ENCODE measurements around the gene GALM. TPM values are rescaled to one million over a fixed set of nuclear protein-coding genes. Genes with fewer than 3 reads are reported as not detected.
A peak's percentile ranks its signal among the peaks of the same experiment; 100 is the strongest.

Gene GALM
- total and polyA plus RNA-seq, 10 of the 15 experiments (the other 5 are each of a cell fraction or from before 2014, with no cell fraction given) = 1.1 to 4.0 (median 1.7) TPM

DNA sequence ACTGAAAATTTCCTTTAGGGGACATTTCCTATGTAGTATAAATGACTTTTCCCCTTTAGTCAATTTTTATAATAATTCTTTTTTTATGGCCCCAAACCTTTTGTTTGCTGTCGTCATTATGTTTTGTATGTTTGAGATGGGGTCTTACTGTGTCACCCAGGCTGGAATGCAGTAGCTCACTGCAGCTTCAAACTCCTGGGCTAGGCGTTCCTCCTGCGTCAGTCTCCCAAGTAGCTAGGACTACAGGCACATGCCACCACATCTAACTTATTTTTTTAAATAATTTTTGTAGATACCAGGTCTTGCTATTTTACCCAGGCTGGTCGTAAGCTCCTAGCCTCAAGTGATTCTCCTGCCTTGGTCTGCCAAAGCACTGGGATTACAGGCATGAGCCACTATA, 30.8 kb upstream of the GALM start:
- ChIA-PET RAD21 (ENCODE audit: unreplicated experiment) (interaction anchor here (0.8 to 2.0 kb wide), 6 partner anchors 19 to 88 kb away, joined by 3 to 8 read pairs (median 4); no protein-coding TSS in a partner anchor), SMC1A (ENCODE audit: uncharacterized antibody, unreplicated experiment) (interaction anchor here (0.6 to 3.2 kb wide), 9 partner anchors 12 to 111 kb away, joined by 3 to 13 read pairs (median 3); partner anchors contain the start of gene GALM), CTCF (interaction anchor here (1.1 to 1.4 kb wide), 2 partner anchors 88 to 90 kb away, joined by 3 read pairs; no protein-coding TSS in a partner anchor), POLR2A (interaction anchor here (0.6 to 1.1 kb wide), 5 partner anchors 14 to 75 kb away, joined by 3 to 5 read pairs (median 3); no protein-coding TSS in a partner anchor)
- FAIRE-seq (no peak), ATAC-seq (no peak), DNase-seq (ENCODE audit: low read depth, low spot score) (no peak)
- Histone ChIP-seq H3K4me2 (ENCODE audit: control insufficient read depth, insufficient read depth) (peak overlapping the region; percentile 19), H3K4me3 (no peak overlapping the region), H2AFZ (ENCODE audit: control insufficient read depth, low read depth, low read length) (no peak overlapping the region), H3K4me1 (ENCODE audit: control insufficient read depth, insufficient read depth, low read length) (peaks cover 24% of the 10 kb centered on the region), H4K20me1 (ENCODE audit: control insufficient read depth, insufficient read depth) (no peaks in the 10 kb centered on the region), H3K9me3 (replicated peaks; ENCODE audit: control insufficient read depth, insufficient read depth, low read length) (no peaks in the 10 kb centered on the region), H3K36me3 (ENCODE audit: control insufficient read depth in 2 of 2, insufficient read depth in 2 of 2, low read length in 1 of 2) (no peaks in the 10 kb centered on the region), H3K9ac (ENCODE audit: control insufficient read depth, insufficient read depth, low read length) (no peak overlapping the region), H3K27me3 (replicated peaks in 1 of 2; ENCODE audit: control insufficient read depth in 2 of 2, insufficient read depth in 2 of 2, low read length in 1 of 2) (no peaks in the 10 kb centered on the region), H3K27ac (ENCODE audit: control insufficient read depth, insufficient read depth) (peak overlapping the region; percentile 33; the same call in 1 of the 2 replicates), H3K79me2 (ENCODE audit: control insufficient read depth, insufficient read depth, low read length) (no peaks in the 10 kb centered on the region)
- intact Hi-C loops (cut with micrococcal nuclease; ENCODE audit: unreplicated experiment) = loop anchor here (2.0 kb wide), 1 partner anchor 24 kb away; no protein-coding TSS in a partner anchor
- in situ Hi-C loops (cut with MboI) = no loop called here
- 91% methylated on average over 4 of the region's 4 CpGs for WGBS (ENCODE audit: insufficient coverage, insufficient replicate concordance, low lambda C conversion rate, missing lambda C conversion rate)
- no TSS peak for BruUV-seq (replicated peaks)
- TF ChIP-seq, protein P1, sequence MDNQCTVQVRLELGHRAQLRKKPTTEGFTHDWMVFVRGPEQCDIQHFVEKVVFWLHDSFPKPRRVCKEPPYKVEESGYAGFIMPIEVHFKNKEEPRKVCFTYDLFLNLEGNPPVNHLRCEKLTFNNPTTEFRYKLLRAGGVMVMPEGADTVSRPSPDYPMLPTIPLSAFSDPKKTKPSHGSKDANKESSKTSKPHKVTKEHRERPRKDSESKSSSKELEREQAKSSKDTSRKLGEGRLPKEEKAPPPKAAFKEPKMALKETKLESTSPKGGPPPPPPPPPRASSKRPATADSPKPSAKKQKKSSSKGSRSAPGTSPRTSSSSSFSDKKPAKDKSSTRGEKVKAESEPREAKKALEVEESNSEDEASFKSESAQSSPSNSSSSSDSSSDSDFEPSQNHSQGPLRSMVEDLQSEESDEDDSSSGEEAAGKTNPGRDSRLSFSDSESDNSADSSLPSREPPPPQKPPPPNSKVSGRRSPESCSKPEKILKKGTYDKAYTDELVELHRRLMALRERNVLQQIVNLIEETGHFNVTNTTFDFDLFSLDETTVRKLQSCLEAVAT (IDR thresholded peaks at IDR 0.05) = no peak
- no peak for TF ChIP-seq FOXM1 (IDR thresholded peaks at IDR 0.05; ENCODE audit: low read depth, low read length)
- TF ChIP-seq, protein P2, sequence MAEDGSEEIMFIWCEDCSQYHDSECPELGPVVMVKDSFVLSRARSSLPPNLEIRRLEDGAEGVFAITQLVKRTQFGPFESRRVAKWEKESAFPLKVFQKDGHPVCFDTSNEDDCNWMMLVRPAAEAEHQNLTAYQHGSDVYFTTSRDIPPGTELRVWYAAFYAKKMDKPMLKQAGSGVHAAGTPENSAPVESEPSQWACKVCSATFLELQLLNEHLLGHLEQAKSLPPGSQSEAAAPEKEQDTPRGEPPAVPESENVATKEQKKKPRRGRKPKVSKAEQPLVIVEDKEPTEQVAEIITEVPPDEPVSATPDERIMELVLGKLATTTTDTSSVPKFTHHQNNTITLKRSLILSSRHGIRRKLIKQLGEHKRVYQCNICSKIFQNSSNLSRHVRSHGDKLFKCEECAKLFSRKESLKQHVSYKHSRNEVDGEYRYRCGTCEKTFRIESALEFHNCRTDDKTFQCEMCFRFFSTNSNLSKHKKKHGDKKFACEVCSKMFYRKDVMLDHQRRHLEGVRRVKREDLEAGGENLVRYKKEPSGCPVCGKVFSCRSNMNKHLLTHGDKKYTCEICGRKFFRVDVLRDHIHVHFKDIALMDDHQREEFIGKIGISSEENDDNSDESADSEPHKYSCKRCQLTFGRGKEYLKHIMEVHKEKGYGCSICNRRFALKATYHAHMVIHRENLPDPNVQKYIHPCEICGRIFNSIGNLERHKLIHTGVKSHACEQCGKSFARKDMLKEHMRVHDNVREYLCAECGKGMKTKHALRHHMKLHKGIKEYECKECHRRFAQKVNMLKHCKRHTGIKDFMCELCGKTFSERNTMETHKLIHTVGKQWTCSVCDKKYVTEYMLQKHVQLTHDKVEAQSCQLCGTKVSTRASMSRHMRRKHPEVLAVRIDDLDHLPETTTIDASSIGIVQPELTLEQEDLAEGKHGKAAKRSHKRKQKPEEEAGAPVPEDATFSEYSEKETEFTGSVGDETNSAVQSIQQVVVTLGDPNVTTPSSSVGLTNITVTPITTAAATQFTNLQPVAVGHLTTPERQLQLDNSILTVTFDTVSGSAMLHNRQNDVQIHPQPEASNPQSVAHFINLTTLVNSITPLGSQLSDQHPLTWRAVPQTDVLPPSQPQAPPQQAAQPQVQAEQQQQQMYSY (CRISPR knock-in tag; IDR thresholded peaks at IDR 0.05) = no peak
- no peak for TF ChIP-seq RAD21 (IDR thresholded peaks at IDR 0.05; ENCODE audit: insufficient read depth, low read depth, low read length)
- no peak for TF ChIP-seq IRF4 (IDR thresholded peaks at IDR 0.05; ENCODE audit: low read depth, low read length)
- TF ChIP-seq SMAD1 (IDR thresholded peaks at IDR 0.05; ENCODE audit: low read depth, partially characterized antibody) = no peak
- TF ChIP-seq EGR1 (IDR thresholded peaks at IDR 0.05; ENCODE audit: borderline replicate concordance in 1 of 2, low read depth in 2 of 2, low read length in 2 of 2) = no peak
- TF ChIP-seq, protein P3, sequence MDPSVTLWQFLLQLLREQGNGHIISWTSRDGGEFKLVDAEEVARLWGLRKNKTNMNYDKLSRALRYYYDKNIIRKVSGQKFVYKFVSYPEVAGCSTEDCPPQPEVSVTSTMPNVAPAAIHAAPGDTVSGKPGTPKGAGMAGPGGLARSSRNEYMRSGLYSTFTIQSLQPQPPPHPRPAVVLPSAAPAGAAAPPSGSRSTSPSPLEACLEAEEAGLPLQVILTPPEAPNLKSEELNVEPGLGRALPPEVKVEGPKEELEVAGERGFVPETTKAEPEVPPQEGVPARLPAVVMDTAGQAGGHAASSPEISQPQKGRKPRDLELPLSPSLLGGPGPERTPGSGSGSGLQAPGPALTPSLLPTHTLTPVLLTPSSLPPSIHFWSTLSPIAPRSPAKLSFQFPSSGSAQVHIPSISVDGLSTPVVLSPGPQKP (IDR thresholded peaks at IDR 0.05; ENCODE audit: low read depth, low read length) = no peak
- no peak for TF ChIP-seq IKZF1 (conservative IDR thresholded peaks at IDR 0.05)
- TF ChIP-seq RELA (IDR thresholded peaks at IDR 0.05; ENCODE audit: borderline replicate concordance, partially characterized antibody) = no peak
- TF ChIP-seq, protein P4, sequence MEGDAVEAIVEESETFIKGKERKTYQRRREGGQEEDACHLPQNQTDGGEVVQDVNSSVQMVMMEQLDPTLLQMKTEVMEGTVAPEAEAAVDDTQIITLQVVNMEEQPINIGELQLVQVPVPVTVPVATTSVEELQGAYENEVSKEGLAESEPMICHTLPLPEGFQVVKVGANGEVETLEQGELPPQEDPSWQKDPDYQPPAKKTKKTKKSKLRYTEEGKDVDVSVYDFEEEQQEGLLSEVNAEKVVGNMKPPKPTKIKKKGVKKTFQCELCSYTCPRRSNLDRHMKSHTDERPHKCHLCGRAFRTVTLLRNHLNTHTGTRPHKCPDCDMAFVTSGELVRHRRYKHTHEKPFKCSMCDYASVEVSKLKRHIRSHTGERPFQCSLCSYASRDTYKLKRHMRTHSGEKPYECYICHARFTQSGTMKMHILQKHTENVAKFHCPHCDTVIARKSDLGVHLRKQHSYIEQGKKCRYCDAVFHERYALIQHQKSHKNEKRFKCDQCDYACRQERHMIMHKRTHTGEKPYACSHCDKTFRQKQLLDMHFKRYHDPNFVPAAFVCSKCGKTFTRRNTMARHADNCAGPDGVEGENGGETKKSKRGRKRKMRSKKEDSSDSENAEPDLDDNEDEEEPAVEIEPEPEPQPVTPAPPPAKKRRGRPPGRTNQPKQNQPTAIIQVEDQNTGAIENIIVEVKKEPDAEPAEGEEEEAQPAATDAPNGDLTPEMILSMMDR (IDR thresholded peaks at IDR 0.05 in 2 of 3, conservative IDR thresholded peaks at IDR 0.05 in 1 of 3; ENCODE audit: control insufficient read depth in 2 of 3, extremely low read depth in 1 of 3, insufficient read depth in 1 of 3, low read depth in 3 of 3, low read length in 3 of 3) = no peak
- TF ChIP-seq DPF2 (IDR thresholded peaks at IDR 0.05) = no peak
- TF ChIP-seq PAX5 (IDR thresholded peaks at IDR 0.05; ENCODE audit: borderline replicate concordance, low read depth, low read length) = no peak
- no peak for TF ChIP-seq SIX5 (IDR thresholded peaks at IDR 0.05; ENCODE audit: low read depth, low read length, severe bottlenecking)
